Sigmoid colon (tissue), 7 donors: ENCODE data around the gene ZBTB7C. TPM values are rescaled to one million over a fixed set of nuclear protein-coding genes. Genes with fewer than 3 reads are reported as not detected.

Source experiments
- DNase-seq: peaks from one replicate; pipeline ENCODE4 v3.0.0-alpha.2; 2019
- H3K27ac ChIP-seq, 4 donors: fragments of 200-600 bp; sonication (generic); one replicate each; pipeline ENCODE4 v1.5.1; 2016 to 2019; ENCODE audit warnings: mild to moderate bottlenecking in 1 of 4
- H3K27me3 ChIP-seq, 3 donors: fragments of 200-600 bp; sonication (generic); one replicate each; pipeline ENCODE4 v1.5.1; 2019; ENCODE audit warnings: mild to moderate bottlenecking in 1 of 3
- H3K36me3 ChIP-seq, 4 donors: fragments of 200-600 bp; sonication (generic); one replicate each; pipeline ENCODE4 v1.5.1; 2016 to 2019
- H3K4me1 ChIP-seq, 4 donors: fragments of 200-600 bp; sonication (generic); one replicate each; pipeline ENCODE4 v1.5.1; 2017 to 2019
- H3K4me3 ChIP-seq, 4 donors: fragments of 200-600 bp; sonication (generic); one replicate each; pipeline ENCODE4 v1.5.1; 2017 to 2019; ENCODE audit warnings: mild to moderate bottlenecking in 2 of 4, moderate library complexity in 1 of 4
- H3K9me3 ChIP-seq, 4 donors: fragments of 200-600 bp in 3 of 4; sonication (generic) in 3 of 4; one replicate each; pipeline versions ENCODE4 v1.5.1 to v1.6.1; 2013 to 2019
- CTCF ChIP-seq, 4 experiments: fragments of 450-650 bp in 3 of 4; fragments of 200-600 bp in 1 of 4; IDR thresholded peaks; one replicate each; pipeline ENCODE4 v1.5.1; 2016 to 2019; ENCODE audit warnings: antibody characterized with exemption in 4 of 4, mild to moderate bottlenecking in 3 of 4, moderate library complexity in 2 of 4
- EP300 ChIP-seq, 4 donors: sonication (generic); formaldehyde crosslinking; IDR thresholded peaks; one replicate each; pipeline ENCODE4 v1.6.1; 2017; ENCODE audit warnings: antibody characterized with exemption in 4 of 4
- POLR2A ChIP-seq, 2 donors: fragments of 450-650 bp; IDR thresholded peaks; one replicate each; pipeline ENCODE4 v1.6.1; 2016; ENCODE audit warnings: antibody characterized with exemption in 2 of 2, mild to moderate bottlenecking in 2 of 2, moderate library complexity in 2 of 2
- POLR2AphosphoS5 ChIP-seq, 4 donors: sonication (generic); formaldehyde crosslinking; IDR thresholded peaks; one replicate each; pipeline ENCODE4 v1.6.1; 2017; ENCODE audit warnings: antibody characterized with exemption in 4 of 4
- WGBS, 2 donors: extraction: QIAGEN DNeasy Blood & Tissue Kit; methylation state at CpG; one replicate each; pipeline ENCODE4 v1.1.7; 2013; 5-methylcytosine and 5-hydroxymethylcytosine counted together
- intact Hi-C: fragments of 100-400 bp; cut with DNase I; formaldehyde crosslinking; loops from one replicate; pipeline ENCODE4 v1.15.1; 2023
- polyA plus RNA-seq, 3 donors: library from polyadenylated mRNA; stranded (reverse); fragments of 200-250 nt; gene quantifications; one replicate each; pipeline ENCODE4 v1.2.3, GENCODE V29; 2013
- total RNA-seq, 4 donors: library from RNA; depleted of rRNA; stranded (reverse); fragments of >200 nt; gene quantifications; one replicate each; pipeline ENCODE4 v1.1.0, GENCODE V29; 2016
- donor health status: healthy with polysubstance abuse.
- donor health status: Bipolar disorder and iron deficiency.
- donor health status: healthy.

The ZBTB7C gene
- total and polyA plus RNA-seq, 7 donors, result 0.41 to 18.6 (median 1.7) TPM

GRCh38 chr18:48365965-48366364 is 43.2 kb downstream of the ZBTB7C start:
- Histone ChIP-seq H3K4me3 (no peak overlapping the region), H3K9me3 (peaks cover 0 to 4% (median 0%) of the 10 kb centered on the region in 4 donors), H3K27me3 (no peaks in the 10 kb centered on the region), H3K36me3 (no peaks in the 10 kb centered on the region), H3K4me1 (no peaks in the 10 kb centered on the region), H3K27ac (no peak overlapping the region)
- no peak for TF ChIP-seq EP300 (IDR thresholded peaks at IDR 0.05)
- TF ChIP-seq POLR2AphosphoS5 (IDR thresholded peaks at IDR 0.05), result no peak
- TF ChIP-seq POLR2A (IDR thresholded peaks at IDR 0.05), result no peak
- no peak for TF ChIP-seq CTCF (IDR thresholded peaks at IDR 0.05)
- intact Hi-C loops, result no loop called here
- DNase-seq, result no peak

GRCh38 chr18:48364146-48364545 is 45.0 kb downstream of the ZBTB7C start:
- no peaks in the 10 kb centered on the region for H3K27me3 ChIP-seq
- no peaks in the 10 kb centered on the region for H3K36me3 ChIP-seq
- H3K4me3 ChIP-seq, result no peak overlapping the region
- intact Hi-C loops, result no loop called here
- no peak overlapping the region for H3K27ac ChIP-seq
- DNase-seq, result no peak
- no peaks in the 10 kb centered on the region for H3K4me1 ChIP-seq
- no peak for TF ChIP-seq CTCF (IDR thresholded peaks at IDR 0.05)
- TF ChIP-seq POLR2AphosphoS5 (IDR thresholded peaks at IDR 0.05), result no peak
- no peak for TF ChIP-seq EP300 (IDR thresholded peaks at IDR 0.05)
- TF ChIP-seq POLR2A (IDR thresholded peaks at IDR 0.05), result no peak
- peaks cover 0 to 4% (median 0%) of the 10 kb centered on the region in 4 donors for H3K9me3 ChIP-seq
- WGBS, 2 donors, result 90 to 92% methylated on average over 5 of the region's 5 CpGs

- no peak overlapping the region for H3K27ac ChIP-seq
- WGBS, 2 donors, result 58 to 77% methylated on average over 3 of the region's 3 CpGs
- peaks cover 0 to 4% (median 0%) of the 10 kb centered on the region in 4 donors for H3K9me3 ChIP-seq
- no peak overlapping the region for H3K4me3 ChIP-seq
- DNase-seq, result no peak
- H3K4me1 ChIP-seq, result no peaks in the 10 kb centered on the region
- TF ChIP-seq CTCF (IDR thresholded peaks at IDR 0.05) (no peak), POLR2AphosphoS5 (IDR thresholded peaks at IDR 0.05) (no peak), POLR2A (IDR thresholded peaks at IDR 0.05) (no peak), EP300 (IDR thresholded peaks at IDR 0.05) (no peak)
- no peaks in the 10 kb centered on the region for H3K36me3 ChIP-seq
- H3K27me3 ChIP-seq, result no peaks in the 10 kb centered on the region
- intact Hi-C loops, result no loop called here
Measured at GRCh38 chr18:48363175-48363574, 46.0 kb downstream of the ZBTB7C start.

GRCh38 chr18:48361801-48362200 is 47.4 kb downstream of the ZBTB7C start:
- intact Hi-C loops, result no loop called here
- Histone ChIP-seq H3K27me3 (no peaks in the 10 kb centered on the region), H3K27ac (no peak overlapping the region), H3K36me3 (no peaks in the 10 kb centered on the region), H3K9me3 (peaks cover 0 to 4% (median 0%) of the 10 kb centered on the region in 4 donors), H3K4me1 (no peaks in the 10 kb centered on the region), H3K4me3 (no peak overlapping the region)
- DNase-seq, result peak; percentile 18
- TF ChIP-seq CTCF (IDR thresholded peaks at IDR 0.05) (no peak), POLR2A (IDR thresholded peaks at IDR 0.05) (no peak), POLR2AphosphoS5 (IDR thresholded peaks at IDR 0.05) (no peak), EP300 (IDR thresholded peaks at IDR 0.05) (no peak)
- WGBS, 2 donors, result 85 to 90% methylated on average over 4 of the region's 4 CpGs

GRCh38 chr18:48360376-48361021 is 48.7 kb downstream of the ZBTB7C start:
- WGBS, 2 donors, result 86 to 87% methylated on average over 9 of the region's 9 CpGs
- TF ChIP-seq EP300 (IDR thresholded peaks at IDR 0.05) (no peak), POLR2A (IDR thresholded peaks at IDR 0.05) (no peak), POLR2AphosphoS5 (IDR thresholded peaks at IDR 0.05) (no peak), CTCF (IDR thresholded peaks at IDR 0.05) (no peak)

More at GRCh38 chr18:48360376-48361021, 48.7 kb downstream of the ZBTB7C start:
- no peak overlapping the region for H3K27ac ChIP-seq
- H3K27me3 ChIP-seq, result no peaks in the 10 kb centered on the region
- no peaks in the 10 kb centered on the region for H3K4me1 ChIP-seq
- intact Hi-C loops, result no loop called here
- peaks cover 0 to 4% (median 0%) of the 10 kb centered on the region in 4 donors for H3K9me3 ChIP-seq
- no peaks in the 10 kb centered on the region for H3K36me3 ChIP-seq
- no peak overlapping the region for H3K4me3 ChIP-seq
- peak; percentile 29 for DNase-seq
